Measurements from ENCODE around the gene TSC22D3. TPM values are rescaled to one million over a fixed set of nuclear protein-coding genes. Genes with fewer than 3 reads are reported as not detected.
"Not testable (repeated sequence)": the region's sequence is repeated elsewhere in the genome, so short reads cannot be mapped to it uniquely, and the experiment has no call there.

TSC22D3 gene
- 39.6 TPM for total RNA-seq

DNA sequence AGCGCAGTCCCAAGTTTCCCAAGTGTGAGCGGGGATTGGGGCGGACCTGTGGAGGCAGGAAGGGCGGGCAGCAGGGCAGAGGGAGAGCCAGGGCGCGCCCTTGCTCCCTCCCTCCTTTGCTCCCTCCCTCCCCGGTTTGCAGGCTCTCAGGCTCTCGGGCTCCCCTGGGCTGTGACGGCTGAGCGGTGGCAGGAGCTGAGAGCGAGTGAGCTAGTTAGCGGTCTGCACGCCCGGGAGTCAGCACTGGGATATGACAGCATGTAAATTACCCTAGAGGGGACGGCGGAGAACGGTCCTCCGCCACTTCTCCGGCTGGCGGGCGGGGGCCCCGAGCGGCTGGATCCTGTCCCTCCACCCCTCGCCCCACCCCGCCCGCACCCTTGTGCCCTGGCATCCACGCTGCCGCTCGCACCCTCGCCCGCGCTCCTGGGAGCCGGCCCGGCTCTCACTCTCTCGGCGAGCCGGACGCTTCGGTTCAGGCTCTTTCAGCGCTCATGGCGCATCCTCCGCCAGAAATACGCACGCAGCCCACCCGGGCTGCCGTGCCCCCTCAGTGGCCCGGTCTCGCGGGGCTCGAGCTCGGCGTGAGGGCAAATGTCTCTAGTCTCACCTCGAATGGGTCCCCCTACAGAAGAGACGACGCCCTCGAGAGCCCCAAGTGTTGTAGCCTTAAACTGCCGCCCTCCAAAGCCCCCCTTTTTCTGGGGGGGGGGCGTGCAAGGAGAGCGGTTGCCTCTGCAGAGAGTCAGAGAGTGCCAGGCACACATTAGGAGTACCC is at the start of gene TSC22D3:
Gene TSC22D3 (minus strand): TSS at position 54 of the 778 bp plus-strand sequence. CDS start 368 bp downstream, outside the sequence.
- DNase-seq: peak; percentile 68

DNA sequence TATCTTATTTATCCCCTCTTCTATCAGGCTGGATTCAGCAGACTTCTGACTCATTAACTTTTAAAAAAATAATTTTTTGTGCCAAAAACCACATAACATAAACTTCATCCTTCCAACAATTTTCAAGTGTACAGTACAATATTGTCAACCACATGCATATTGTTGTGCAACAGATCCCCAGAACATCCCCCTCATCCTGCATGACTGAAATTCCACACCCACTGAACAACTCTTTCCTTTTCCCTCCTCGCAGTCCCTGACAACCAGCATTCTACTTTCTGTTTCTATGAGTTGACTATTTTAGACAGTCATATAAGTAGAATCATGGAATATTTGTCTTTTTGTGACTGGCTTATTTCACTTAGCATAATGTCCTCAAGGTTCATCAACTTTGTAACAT is 47.9 kb upstream of the TSC22D3 start:
- DNase-seq: no peak

DNA sequence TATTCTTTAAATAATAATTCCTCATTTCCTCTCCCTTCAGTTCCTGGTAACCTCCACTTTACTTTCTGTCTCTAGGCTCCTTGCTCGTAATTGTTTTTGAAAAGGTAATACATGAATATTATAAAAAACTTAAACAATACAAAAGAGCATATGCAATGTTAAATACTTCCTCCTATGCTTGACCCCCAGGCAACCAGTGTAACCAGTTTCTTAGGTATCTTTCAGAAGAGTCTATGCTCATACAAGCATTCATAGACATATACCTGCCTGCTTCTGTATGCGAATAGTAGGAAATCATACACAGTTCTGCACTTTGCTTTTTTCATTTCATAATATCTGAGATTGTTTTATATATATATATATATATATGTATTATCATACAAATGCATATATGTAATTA is 47.5 kb upstream of the TSC22D3 start:
- DNase-seq: no peak

DNA sequence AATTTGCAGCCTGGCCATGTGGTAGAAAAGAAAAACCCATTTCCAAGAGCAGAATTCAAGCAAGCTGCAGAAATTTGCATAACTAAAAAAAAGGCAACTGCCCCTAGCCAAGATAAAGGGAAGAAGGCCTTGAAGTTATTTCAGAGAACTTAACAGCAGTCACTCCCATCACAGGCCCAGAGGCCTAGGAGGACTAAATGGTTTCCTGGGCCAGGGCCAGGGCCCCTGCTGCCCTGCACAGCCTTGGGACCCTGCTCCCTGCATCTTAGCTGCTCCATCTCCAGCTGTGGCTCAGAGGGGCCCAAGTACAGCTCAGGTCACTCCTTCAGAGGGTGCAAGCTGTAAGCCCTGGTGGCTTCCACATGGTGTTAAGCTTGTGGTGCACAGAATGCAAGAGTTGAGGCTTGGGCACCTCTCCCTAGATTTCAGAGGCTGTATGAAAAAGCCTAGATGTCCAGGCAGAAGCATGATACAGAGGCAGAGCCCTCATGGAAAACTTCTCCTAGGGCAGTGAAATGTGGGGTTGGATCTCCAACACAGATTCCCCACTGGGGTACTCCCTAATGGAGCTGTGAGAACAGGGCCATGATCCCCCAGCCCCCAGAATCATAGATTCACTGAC is 43.4 kb upstream of the TSC22D3 start:
- DNase-seq: no peak

DNA sequence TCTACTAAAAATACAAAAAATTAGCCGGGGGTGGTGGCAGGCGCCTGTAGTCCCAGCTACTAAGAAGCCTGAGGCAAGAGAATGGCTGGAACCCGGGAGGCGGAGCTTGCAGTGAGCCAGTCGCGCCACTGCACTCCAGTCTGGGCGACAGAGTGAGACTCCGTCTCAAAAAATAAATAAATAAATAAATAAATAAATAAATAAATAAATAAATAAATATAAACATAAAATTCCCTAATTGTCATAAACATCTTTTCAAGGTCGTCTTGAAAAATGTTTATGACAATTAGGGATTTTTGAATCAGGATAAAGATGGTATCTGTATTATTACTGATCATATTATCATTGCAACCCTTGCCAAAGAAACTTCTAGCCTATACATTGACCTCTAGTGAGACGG is 34.5 kb upstream of the TSC22D3 start:
- not testable (repeated sequence) for DNase-seq

DNA sequence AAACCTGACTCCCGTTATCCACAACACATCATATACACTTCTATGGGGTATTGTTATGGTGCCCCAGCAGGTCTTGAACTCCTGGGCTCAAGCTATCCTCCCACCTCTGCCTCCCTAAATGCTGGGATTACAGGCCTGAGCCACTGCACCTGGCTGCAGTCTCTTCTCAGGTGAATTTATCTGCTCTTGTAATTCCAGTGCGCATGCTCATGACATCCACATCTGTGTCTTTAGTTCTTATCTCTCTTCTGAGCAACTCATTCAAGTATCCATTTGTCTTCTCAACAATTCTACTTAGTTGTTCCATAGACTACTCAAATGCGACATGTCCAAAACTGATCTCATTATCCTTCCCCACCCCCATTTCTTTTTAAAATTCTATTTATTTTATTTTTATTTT is 29.6 kb upstream of the TSC22D3 start:
- no peak for DNase-seq

DNA sequence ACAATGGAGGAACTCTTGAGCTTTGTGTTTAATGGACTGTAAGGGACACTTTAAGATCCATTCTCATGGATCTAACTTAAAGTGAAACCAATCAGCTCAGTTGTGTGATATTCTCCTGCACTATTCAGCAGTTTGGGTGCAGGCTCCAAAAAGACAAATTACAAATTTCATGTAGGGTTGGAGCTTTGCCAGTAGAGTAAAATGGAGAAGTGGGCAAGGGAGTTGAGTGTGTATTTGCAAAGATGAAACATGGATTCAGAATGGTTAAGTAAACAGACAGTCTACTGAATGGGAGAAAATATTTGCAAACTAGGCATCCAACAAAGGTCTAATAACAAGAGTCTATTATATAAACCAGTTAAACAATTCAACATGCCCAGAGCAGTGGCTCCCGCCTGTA is 28.8 kb upstream of the TSC22D3 start:
- DNase-seq: no peak

DNA sequence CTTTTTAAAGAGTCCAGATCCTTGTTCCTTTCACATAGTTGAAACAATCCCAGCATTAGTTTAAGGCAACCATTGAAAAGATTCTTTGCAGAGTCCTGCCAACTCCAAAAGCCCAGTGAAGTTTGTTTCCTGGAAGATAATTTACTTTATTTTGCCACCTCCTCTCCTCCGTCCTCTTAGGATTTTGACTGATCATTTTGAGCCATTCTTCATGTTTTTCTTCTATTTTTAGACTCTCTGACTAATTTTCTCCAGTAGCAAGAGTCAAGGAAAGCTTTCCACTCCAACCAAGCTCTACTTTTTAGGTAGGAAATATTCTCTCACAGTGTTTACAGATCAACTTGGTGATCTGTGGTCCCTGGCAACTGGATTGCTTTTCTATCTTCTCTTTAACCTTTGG is 12.2 kb upstream of the TSC22D3 start:
- DNase-seq: no peak

DNA sequence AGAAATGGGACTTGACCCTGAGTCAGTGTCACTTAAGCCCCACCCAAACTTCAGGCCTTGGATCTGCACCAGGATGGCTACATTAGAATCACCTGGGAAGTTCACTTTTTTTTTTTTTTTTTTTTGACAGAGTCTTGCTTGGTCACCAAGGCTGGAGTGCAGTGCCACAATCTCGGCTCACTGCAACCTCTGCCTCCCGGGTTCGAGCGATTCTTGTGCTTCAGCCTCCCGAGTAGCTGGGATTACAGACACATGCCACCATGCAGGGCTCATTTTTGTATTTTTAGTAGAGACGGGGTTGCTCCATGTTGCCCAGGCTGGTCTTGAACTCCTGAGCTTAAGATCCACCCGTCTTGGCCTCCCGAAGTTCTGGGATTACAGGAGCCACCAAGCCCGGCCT is 4.9 kb upstream of the TSC22D3 start:
- DNase-seq: no peak

DNA sequence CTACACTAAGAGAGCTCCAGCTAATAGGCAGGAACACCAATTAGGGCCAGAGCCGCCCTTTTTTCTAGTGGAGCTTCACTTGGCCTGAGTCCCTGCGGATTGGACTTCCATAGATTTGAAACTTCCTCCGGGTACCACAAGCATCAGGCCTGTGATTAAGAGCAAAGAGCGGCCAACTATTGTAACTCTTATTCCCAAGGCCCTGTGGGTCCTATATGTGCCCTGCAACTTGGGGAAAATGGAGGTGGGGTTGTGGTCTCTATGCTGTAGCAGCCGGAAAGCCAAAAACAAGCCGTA is 1.9 kb upstream of the TSC22D3 start, which contains the start of gene NCBP2L:
Gene NCBP2L (plus strand): TSS at position 198 of the 297 bp plus-strand sequence. CDS start 16,488 bp downstream, outside the sequence.
- DNase-seq: no peak

DNA sequence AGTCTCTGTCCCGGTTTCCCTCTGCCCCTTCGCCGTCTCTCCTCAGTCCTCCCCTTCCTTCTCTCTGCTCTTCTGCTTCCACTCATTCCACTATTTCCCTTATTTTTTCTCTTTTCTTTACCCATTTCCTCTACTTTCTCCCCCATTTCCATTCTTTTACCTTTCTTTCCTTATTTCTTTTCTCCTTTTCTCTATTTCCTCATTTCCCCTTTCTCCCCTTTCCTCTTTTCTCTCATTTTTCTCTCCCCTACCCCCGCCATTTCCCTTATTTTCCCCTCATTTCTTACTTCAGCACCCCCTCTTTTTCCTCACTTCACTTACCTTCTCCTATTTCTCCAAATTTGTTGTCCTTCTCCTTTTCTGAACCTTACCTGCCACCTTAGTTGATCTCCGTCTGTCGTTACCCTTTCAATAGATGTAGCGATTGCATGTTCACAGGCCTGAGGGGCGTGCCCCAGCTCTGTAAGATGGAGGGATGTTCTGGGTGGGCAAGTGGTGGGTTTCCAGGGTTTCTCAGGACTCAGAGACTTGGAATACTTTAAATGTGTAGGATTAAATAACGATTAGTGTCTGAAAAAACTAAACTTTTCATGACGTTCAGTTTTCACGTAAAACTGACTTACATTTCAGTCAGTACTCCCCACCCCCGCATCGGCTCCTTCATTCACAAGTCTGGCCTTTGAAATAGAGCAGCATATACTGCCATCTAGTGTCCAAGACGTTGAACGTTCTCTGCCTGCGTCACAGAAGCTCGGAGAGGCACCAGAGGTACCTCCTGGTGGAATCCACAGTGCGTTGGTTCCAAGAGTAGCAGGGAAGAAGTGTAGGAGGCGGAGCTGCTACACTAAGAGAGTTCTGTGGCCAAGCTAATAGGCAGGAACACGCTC is 1.3 kb upstream of the TSC22D3 start:
- DNase-seq: peak; percentile 41

DNA sequence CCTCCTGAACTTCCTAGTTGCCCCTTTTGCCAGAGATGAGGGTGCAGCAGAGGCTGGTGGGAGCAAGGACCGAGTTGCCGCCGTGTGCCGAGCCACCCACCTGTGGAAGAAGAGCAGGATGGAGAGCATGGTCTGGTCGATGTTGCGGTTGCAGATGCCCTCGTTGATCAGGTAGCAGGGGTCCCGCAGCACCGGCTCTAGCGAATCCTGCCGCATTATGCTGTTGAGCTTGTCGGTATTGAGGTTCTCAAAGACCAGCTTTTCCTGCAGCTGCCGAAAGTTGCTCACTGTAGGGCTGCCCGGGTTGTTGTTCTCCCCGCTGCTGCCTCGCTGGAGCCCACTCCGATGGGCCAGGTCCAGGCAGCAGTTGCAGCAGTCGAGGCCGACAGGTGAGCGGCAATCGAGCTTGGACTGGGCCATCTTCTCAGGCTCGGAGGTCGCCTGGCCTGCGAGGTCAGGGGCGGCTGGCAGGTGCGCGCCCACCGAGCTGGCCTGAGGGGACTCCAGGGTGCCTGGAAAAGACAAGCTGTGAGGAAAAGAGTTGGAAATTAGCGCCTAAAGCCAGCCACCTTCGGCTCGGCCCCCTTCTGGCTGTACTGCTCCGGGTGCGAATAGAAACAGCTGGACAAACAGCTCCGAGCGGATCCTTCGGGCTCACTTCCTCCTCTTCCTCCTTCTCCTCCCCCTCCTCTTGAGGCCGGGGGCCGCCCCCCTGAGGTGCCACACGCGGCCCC is 420 bp downstream of the TSC22D3 start:
- no peak for DNase-seq

DNA sequence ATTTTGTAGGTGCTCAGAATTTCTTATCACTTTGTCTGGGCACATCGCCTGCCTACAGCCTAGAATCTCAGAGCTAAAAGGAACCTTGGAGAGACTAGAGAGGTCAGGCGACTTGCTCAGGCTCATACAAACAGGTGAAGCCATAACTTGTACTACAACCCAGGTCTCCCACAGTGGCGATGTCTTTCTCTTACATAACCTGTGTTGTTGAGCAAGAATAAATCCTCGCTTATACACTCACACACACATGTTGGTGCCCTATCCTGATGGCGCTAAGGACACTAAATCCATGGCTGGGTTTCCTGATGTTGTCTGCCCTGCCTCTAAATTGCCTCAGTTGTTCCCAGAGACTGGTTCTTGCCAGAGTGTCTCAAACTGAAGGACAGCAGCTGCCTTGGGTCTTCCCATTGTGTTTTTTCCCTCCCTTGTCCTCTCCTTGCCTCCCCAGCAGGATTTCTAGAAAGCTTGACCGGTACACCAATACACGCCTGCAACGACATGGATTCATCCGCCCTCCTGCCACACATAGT is 1.6 kb downstream of the TSC22D3 start:
- no peak for DNase-seq

DNA sequence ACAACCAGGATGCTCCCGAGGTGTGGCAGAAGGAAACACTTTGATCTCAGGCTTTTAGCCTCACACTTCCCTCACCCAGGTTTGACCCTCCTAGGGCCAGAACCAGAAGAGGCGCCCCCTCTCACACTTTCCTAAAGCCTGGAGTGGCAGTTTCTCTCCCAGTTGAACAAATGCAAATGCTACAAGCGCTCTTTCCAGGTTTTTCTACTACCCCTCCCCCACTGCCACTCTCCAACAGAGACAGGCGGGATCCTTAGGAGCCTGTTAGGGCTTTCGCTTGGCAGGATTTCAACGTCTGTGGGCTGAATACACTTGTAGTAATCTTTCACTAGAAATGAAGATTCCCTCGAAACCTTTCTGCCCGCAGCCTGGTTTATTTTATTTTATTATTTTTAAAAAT is 2.4 kb downstream of the TSC22D3 start:
- no peak for DNase-seq

DNA sequence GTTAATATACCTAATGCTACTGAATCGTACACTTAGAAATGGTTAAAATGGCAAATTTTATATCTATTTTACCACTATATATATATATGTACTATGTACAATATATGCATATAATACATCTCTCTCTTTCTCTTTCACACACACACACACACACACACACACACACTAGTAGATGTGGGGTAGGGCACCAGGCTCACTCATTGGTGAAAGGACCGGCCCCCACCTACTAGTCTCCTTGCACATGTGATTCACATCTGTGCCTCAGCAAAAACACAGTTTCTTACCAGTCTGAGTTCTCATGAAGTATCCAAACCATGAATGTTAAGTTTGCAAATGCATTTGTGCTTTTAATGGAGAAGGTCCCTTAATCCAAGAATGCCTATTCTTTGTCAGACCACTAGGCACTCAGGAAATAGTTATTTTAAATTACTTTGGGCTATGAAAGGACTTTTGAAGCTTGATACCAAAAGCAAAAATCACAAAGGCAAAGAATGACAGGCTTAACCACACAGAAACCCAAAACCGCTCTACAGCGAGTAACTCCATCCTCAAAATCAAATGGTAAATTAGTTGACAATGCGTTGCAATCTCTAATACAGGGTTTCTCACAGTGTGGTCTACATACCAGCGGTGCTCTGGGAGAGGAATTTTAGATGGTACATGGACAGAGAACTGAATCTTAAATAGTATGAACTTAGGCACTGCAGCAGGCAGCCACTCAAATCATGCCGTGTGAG is 5.8 kb downstream of the TSC22D3 start:
- DNase-seq: no peak

DNA sequence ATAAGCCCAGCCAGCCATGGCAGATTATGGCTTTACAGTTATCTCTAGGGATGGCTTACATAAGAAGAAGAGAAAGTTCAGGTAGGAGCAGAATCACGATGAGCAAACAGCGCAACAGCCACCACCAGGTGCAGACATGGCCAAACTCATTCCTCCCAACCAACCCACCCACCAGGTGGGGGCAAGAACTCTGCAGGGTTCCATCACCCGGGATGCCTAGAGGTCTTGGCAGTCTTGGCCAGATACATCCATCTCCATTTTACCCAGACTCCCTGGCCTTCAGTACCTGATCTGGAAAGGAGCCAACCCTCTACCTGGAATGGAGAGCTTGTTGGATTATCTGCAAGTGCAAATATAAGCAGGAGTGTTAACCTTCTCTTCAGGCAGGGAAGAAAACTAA is 7.5 kb downstream of the TSC22D3 start:
- no peak for DNase-seq

DNA sequence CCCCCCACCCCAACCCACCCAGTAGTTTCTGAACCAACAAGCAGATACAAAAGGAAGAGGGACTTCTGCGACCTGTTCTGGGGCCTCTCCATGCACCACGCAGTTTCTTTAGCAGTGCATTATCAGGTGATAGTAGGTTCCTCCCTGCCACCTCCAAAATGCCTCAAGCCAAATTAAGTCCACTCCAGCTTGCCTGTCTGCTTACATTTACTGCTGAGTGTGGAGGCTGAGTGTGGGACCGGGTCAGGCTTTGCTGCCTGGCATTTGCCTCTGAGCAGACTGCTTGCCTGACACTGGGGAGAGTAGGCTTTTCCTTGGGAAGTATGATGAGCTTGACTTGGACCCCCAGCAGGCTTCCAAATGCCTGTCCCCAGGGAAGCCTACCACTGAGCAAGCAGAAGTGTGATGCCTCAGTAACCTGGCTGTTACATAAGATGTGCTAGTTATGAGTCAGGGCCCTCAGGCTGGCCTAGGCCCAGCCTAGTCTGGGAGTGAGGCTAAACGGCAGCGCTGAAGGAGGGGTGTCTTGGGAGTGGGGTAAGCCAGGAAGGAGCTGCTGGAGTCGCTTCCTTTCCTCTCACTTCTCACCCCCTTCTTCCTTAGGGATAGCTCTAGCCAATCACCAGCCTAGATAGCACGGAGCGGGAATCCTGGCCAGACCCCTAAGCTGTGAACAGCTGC is 9.0 kb downstream of the TSC22D3 start:
- no peak for DNase-seq

DNA sequence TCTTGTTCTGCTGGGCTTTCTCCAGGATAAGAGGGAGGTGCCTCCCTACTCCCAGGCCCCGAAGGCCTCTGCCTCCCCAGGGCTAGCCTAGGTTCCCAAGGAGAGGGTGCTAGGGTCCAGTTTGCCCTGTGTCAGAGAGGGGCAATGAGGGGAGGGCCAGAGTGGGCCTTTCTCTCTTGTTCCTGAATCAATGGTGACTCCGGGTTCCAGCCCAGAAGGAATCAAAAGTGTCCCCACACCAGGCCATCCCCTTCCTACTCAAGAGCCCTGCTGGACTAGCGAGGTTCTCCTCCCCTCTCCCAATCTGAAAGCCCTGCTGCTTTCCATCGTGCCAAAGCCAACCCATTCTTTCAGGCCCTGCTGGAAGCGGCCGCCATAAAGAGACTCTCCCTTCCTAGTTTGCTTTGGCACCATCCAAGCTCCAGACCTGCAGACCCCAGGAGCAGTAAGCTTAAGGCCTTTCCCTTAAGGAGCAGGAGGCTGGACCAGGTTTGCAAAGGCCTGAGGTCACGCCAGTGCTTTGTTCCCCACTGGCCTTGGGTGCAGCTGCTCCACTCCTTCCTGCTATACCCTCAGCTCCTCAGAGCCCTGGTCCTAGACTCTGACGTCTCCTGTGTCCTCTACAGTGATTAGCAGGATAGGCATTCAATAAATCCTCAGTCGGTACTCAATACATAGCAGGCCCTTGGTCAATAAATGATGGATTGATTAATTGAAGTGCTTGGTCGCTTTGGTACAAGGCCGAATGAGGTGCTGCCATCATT is 10.6 kb downstream of the TSC22D3 start:
- DNase-seq: no peak

DNA sequence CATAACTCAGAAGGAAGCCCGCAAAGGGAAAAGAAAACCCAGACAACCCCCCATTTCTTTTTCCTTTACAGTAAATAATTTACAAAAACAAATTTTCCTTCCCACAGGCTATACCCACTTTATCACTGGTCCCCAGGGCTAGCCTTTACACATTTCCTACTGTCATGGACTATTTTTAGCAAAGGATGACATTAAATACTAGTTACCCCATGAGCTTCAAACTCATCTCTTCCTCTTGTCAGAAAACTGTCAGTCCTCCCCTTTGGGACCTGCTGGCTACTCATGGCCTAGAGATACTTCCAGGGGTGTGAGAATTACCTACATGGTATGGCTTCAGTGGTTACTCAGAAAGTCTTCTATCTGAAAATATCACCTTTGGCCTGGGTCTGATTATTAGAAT is 11.9 kb downstream of the TSC22D3 start:
- no peak for DNase-seq

Data from occipital lobe (tissue), 2 donors.